PFSK-1 (cell line): ENCODE data around the gene NTSR2.

Experiments used
- FOXP2 ChIP-seq: optimal IDR thresholded peaks from 2 replicates; pipeline ENCODE3; 2011; ENCODE audit warnings: borderline replicate concordance, control low read depth, inconsistent platforms; ENCODE audit not compliant: insufficient read depth; ENCODE audit errors: extremely low read length, extremely low read depth
- POLR2AphosphoS5 ChIP-seq: IDR thresholded peaks from 2 replicates; pipeline ENCODE4 v1.6.1; 2012; ENCODE audit warnings: low read depth, mild to moderate bottlenecking, control low read depth, low read length, moderate library complexity
- REST ChIP-seq, 2 experiments: IDR thresholded peaks; 2 replicates each; pipeline versions ENCODE4 v1.6.1 to v1.8.0; 2011 to 2012; ENCODE audit warnings: low read depth in 2 of 2, low read length in 2 of 2, control low read depth in 1 of 2, inconsistent platforms in 1 of 2, mild to moderate bottlenecking in 1 of 2, moderate library complexity in 1 of 2; ENCODE audit not compliant: insufficient read depth in 1 of 2
- SIN3A ChIP-seq: IDR thresholded peaks from 2 replicates; pipeline ENCODE4 v1.6.1; 2012; ENCODE audit warnings: mild to moderate bottlenecking, low read length, moderate library complexity, borderline replicate concordance; ENCODE audit not compliant: insufficient read depth
- TAF1 ChIP-seq: IDR thresholded peaks from 2 replicates; pipeline ENCODE4 v1.6.1; 2012; ENCODE audit warnings: low read length, control low read depth, borderline replicate concordance; ENCODE audit not compliant: insufficient read depth

- TF ChIP-seq POLR2AphosphoS5 (no peak), REST (IDR thresholded peaks at IDR 0.05; ENCODE audit: insufficient read depth in 1 of 2, low read depth in 2 of 2, low read length in 2 of 2) (no peak), SIN3A (no peak), TAF1 (no peak), FOXP2 (no peak)
Observed at GRCh38 chr2:11630855-11631254, 39.1 kb downstream of the NTSR2 start.
